H1 (cell line): ENCODE measurements around the gene RABL2A. TPM values are rescaled to one million over a fixed set of nuclear protein-coding genes. Genes with fewer than 3 reads are reported as not detected.
"Not testable (repeated sequence)": the region's sequence is repeated elsewhere in the genome, so short reads cannot be mapped to it uniquely, and the experiment has no call there.

ENCODE experiments used
- CTCF ChIA-PET: fragments of 300-600 bp; sonication (Branson Sonifier 250); formaldehyde crosslinking; loops from one replicate; lab custom pipeline; 2021; ENCODE audit not compliant: partially characterized antibody; lab: Charles Lee
- POLR2A ChIA-PET: fragments of 300-600 bp; sonication (Branson Sonifier 250); formaldehyde crosslinking; loops from one replicate; lab custom pipeline; 2021; ENCODE audit warnings: inconsistent platforms; ENCODE audit not compliant: partially characterized antibody; lab: Charles Lee
- DNase-seq, 2 experiments: peaks; one replicate each; pipeline versions ENCODE4 v3.0.0 to v3.0.0-alpha.2; 2010 to 2022; ENCODE audit warnings: low spot score in 2 of 2, low read depth in 1 of 2, mixed read lengths in 1 of 2
- FAIRE-seq: peaks from 2 replicates; lab custom pipeline; 2011; peaks lifted over from hg19 to GRCh38; lab: Jason Lieb, UNC
- H2AFZ ChIP-seq: 2 replicates; pipeline ENCODE4 v1.8.1; 2012; ENCODE audit warnings: low read length, inconsistent platforms
- H2AK5ac ChIP-seq: 2 replicates; pipeline ENCODE4 v1.6.1; 2013; ENCODE audit warnings: low read depth, low read length
- H2BK120ac ChIP-seq: replicated peaks from 2 replicates; pipeline ENCODE3; 2013; ENCODE audit warnings: low read depth, low read length, inconsistent platforms
- H2BK12ac ChIP-seq: 2 replicates; pipeline ENCODE4 v1.6.1; 2013; ENCODE audit warnings: low read depth, low read length
- H2BK15ac ChIP-seq: 2 replicates; pipeline ENCODE4 v1.6.1; 2013; ENCODE audit warnings: low read length
- H2BK20ac ChIP-seq: 2 replicates; pipeline ENCODE4 v1.6.1; 2013; ENCODE audit warnings: low read length
- H2BK5ac ChIP-seq: 2 replicates; pipeline ENCODE4 v1.6.1; 2013; ENCODE audit warnings: low read depth, low read length
- H3K14ac ChIP-seq: 2 replicates; pipeline ENCODE4 v1.6.1; 2013; ENCODE audit warnings: inconsistent platforms; ENCODE audit not compliant: insufficient read length
- H3K18ac ChIP-seq: 2 replicates; pipeline ENCODE4 v1.6.1; 2013; ENCODE audit warnings: low read length; ENCODE audit errors: extremely low read depth
- H3K23ac ChIP-seq: 2 replicates; pipeline ENCODE4 v1.6.1; 2013; ENCODE audit warnings: inconsistent platforms; ENCODE audit not compliant: insufficient read length
- H3K23me2 ChIP-seq: 2 replicates; pipeline ENCODE4 v1.6.1; 2013; ENCODE audit warnings: low read depth, low read length
- H3K27ac ChIP-seq: 2 replicates; pipeline ENCODE4 v1.6.1; 2011; ENCODE audit warnings: low read depth, low read length, inconsistent platforms
- H3K27me3 ChIP-seq, 4 experiments: replicated peaks in 1 of 4; 1 replicate in 1 of 4; 2 replicates in 3 of 4; pipeline versions ENCODE4 v1.6.1 to v1.8.1; 2011 to 2013; ENCODE audit warnings: low read length in 3 of 4, mild to moderate bottlenecking in 3 of 4, inconsistent platforms in 2 of 4, mixed read lengths in 2 of 4, moderate library complexity in 1 of 4; ENCODE audit not compliant: control insufficient read depth in 3 of 4, insufficient read depth in 3 of 4; ENCODE audit errors: extremely low read depth in 1 of 4
- H3K36me3 ChIP-seq, 4 experiments: 2 replicates each; pipeline versions ENCODE4 v1.6.1 to v1.8.1; 2011 to 2013; ENCODE audit warnings: mild to moderate bottlenecking in 4 of 4, low read length in 3 of 4, moderate library complexity in 2 of 4, control low read depth in 1 of 4, inconsistent platforms in 1 of 4; ENCODE audit not compliant: insufficient read depth in 4 of 4, control insufficient read depth in 2 of 4
- H3K4ac ChIP-seq: replicated peaks from 2 replicates; pipeline ENCODE3; 2013; ENCODE audit warnings: low read length, low read depth, mixed read lengths, inconsistent platforms; ENCODE audit not compliant: insufficient read length
- H3K4me1 ChIP-seq, 4 experiments: replicated peaks in 1 of 4; 1 replicate in 1 of 4; 2 replicates in 3 of 4; pipeline versions ENCODE4 v1.6.1 to v1.8.1; 2011 to 2013; ENCODE audit warnings: low read length in 3 of 4, inconsistent platforms in 2 of 4, mixed read lengths in 1 of 4; ENCODE audit not compliant: insufficient read depth in 4 of 4, control insufficient read depth in 3 of 4
- H3K4me2 ChIP-seq, 2 experiments: 2 replicates each; pipeline versions ENCODE4 v1.6.1 to v1.8.1; 2011 to 2013; ENCODE audit warnings: low read depth in 2 of 2, low read length in 2 of 2, control low read depth in 1 of 2, inconsistent platforms in 1 of 2, mild to moderate bottlenecking in 1 of 2; ENCODE audit not compliant: insufficient read depth in 1 of 2
- H3K4me3 ChIP-seq, 4 experiments: fragments of 200-600, 300-600 bp in 1 of 4; sonication (generic), shearing (Covaris generic), sonication (Bioruptor Twin) in 1 of 4; 2 replicates each; pipeline versions ENCODE4 v1.5.1 to v1.8.1; 2011 to 2016; ENCODE audit warnings: low read length in 4 of 4, low read depth in 3 of 4, control low read depth in 2 of 4, inconsistent platforms in 2 of 4, mild to moderate bottlenecking in 2 of 4, mixed read lengths in 1 of 4, moderate library complexity in 1 of 4; ENCODE audit not compliant: insufficient read depth in 2 of 4; ENCODE audit errors: extremely low read depth in 1 of 4
- H3K56ac ChIP-seq: replicated peaks from 2 replicates; pipeline ENCODE3; 2013; ENCODE audit warnings: low read depth, mild to moderate bottlenecking, mixed read lengths, low read length, inconsistent platforms; ENCODE audit not compliant: insufficient read length
- H3K79me1 ChIP-seq: 2 replicates; pipeline ENCODE4 v1.6.1; 2013; ENCODE audit warnings: low read depth, low read length, control low read depth
- H3K79me2 ChIP-seq, 2 experiments: 2 replicates each; pipeline versions ENCODE4 v1.6.1 to v1.8.1; 2012 to 2013; ENCODE audit warnings: low read length in 2 of 2, mild to moderate bottlenecking in 2 of 2, inconsistent platforms in 1 of 2; ENCODE audit not compliant: insufficient read depth in 2 of 2, control insufficient read depth in 1 of 2
- H3K9ac ChIP-seq, 4 experiments: replicated peaks in 1 of 4; 1 replicate in 1 of 4; 2 replicates in 3 of 4; pipeline versions ENCODE4 v1.6.1 to v1.8.1; 2011 to 2013; ENCODE audit warnings: low read depth in 3 of 4, low read length in 3 of 4, control low read depth in 2 of 4, mild to moderate bottlenecking in 2 of 4, moderate library complexity in 2 of 4, inconsistent platforms in 1 of 4; ENCODE audit errors: extremely low read depth in 1 of 4
- H3K9me3 ChIP-seq, 2 experiments: 2 replicates each; pipeline versions ENCODE4 v1.6.1 to v1.8.1; 2012 to 2013; ENCODE audit warnings: mild to moderate bottlenecking in 2 of 2, moderate library complexity in 2 of 2, control low read depth in 1 of 2, inconsistent platforms in 1 of 2, low read depth in 1 of 2, low read length in 1 of 2, mixed read lengths in 1 of 2; ENCODE audit not compliant: insufficient read depth in 2 of 2
- H4K20me1 ChIP-seq, 2 experiments: replicated peaks in 1 of 2; 2 replicates each; pipeline versions ENCODE3 to v1.8.1; 2011 to 2013; ENCODE audit warnings: inconsistent platforms in 2 of 2, low read length in 2 of 2, mild to moderate bottlenecking in 1 of 2; ENCODE audit not compliant: insufficient read depth in 2 of 2, control insufficient read depth in 1 of 2
- H4K5ac ChIP-seq: 2 replicates; pipeline ENCODE4 v1.6.1; 2013; ENCODE audit warnings: low read length, low read depth, mixed read lengths, inconsistent platforms; ENCODE audit not compliant: insufficient read length
- H4K8ac ChIP-seq: 2 replicates; pipeline ENCODE4 v1.8.0; 2013; ENCODE audit warnings: mild to moderate bottlenecking, moderate library complexity, low read length, inconsistent platforms; ENCODE audit not compliant: insufficient read depth; ENCODE audit errors: extremely low read depth
- H4K91ac ChIP-seq: replicated peaks from 2 replicates; pipeline ENCODE3; 2013; ENCODE audit warnings: low read length, mixed read lengths, inconsistent platforms; ENCODE audit not compliant: insufficient read length
- WGBS, 2 experiments: shearing (Covaris generic) in 1 of 2; methylation state at CpG; one replicate each; pipeline versions ENCODE4 v1.1.6 to v1.1.7; 2013 to 2015; ENCODE audit warnings: low lambda C conversion rate in 2 of 2, mixed read lengths in 2 of 2, inconsistent platforms in 1 of 2, low coverage in 1 of 2, missing lambda C conversion rate in 1 of 2; ENCODE audit not compliant: insufficient replicate concordance in 2 of 2, insufficient coverage in 1 of 2, insufficient read length in 1 of 2; ENCODE audit errors: extremely low coverage in 1 of 2, missing lambda C conversion rate in 1 of 2; 5-methylcytosine and 5-hydroxymethylcytosine counted together
- polyA plus RNA-seq, 7 experiments: library from polyadenylated mRNA; depleted of rRNA in 3 of 7; stranded (reverse) in 5 of 7; unstranded in 2 of 7; fragments of >200 nt in 5 of 7; fragments of 200-250 nt in 2 of 7; gene quantifications; 1 replicate in 5 of 7; 2 replicates in 1 of 7; 4 replicates in 1 of 7; pipeline versions ENCODE4 v1.2.1 to v1.2.3, GENCODE V29; 2011 to 2013; ENCODE audit warnings: missing spikeins in 2 of 7, mixed read lengths in 2 of 7
- total RNA-seq: library from RNA; stranded (reverse); fragmentation: NEBNext Ultra II Directional; extraction: Animal tissue kit (Norgen Biotek cat#: 25700); gene quantifications from 2 replicates; pipeline ENCODE4 v1.2.1, GENCODE V29; 2021

RABL2A gene
- total and polyA plus RNA-seq, 2 of the 8 experiments (the other 6 are each of a cell fraction or from before 2014, with no cell fraction given) = 6.9 to 10.9 TPM

GRCh38 chr2:113635358-113635757 lies 8.3 kb downstream of the RABL2A start:
- H4K20me1 ChIP-seq, H3K27ac ChIP-seq, CTCF ChIA-PET, H3K4me3 ChIP-seq, H2AK5ac ChIP-seq, H3K18ac ChIP-seq, H3K23me2 ChIP-seq, H3K56ac ChIP-seq, H4K5ac ChIP-seq, H2AFZ ChIP-seq, H3K23ac ChIP-seq, POLR2A ChIA-PET, H4K8ac ChIP-seq, H2BK15ac ChIP-seq, H2BK12ac ChIP-seq, H3K36me3 ChIP-seq, H2BK5ac ChIP-seq, DNase-seq, H3K14ac ChIP-seq, H2BK20ac ChIP-seq, H3K9me3 ChIP-seq, H3K9ac ChIP-seq, H3K79me2 ChIP-seq, FAIRE-seq, H3K4ac ChIP-seq, H3K79me1 ChIP-seq, H3K27me3 ChIP-seq, H3K4me2 ChIP-seq, H2BK120ac ChIP-seq, H4K91ac ChIP-seq, H3K4me1 ChIP-seq: not testable (repeated sequence)
- 89% methylated on average over 12 of the region's 12 CpGs; no CpG with 5 or more reads in 1 of the 2 experiments for WGBS, 2 experiments

GRCh38 chr2:113636226-113636625 lies 9.2 kb downstream of the RABL2A start:
- H3K23me2 ChIP-seq, H3K79me1 ChIP-seq, H2BK20ac ChIP-seq, H3K56ac ChIP-seq, H2BK5ac ChIP-seq, H3K79me2 ChIP-seq, FAIRE-seq, H3K14ac ChIP-seq, H2BK15ac ChIP-seq, H3K4ac ChIP-seq, H2AFZ ChIP-seq, H2BK12ac ChIP-seq, H3K23ac ChIP-seq, CTCF ChIA-PET, H2BK120ac ChIP-seq, H4K5ac ChIP-seq, H4K91ac ChIP-seq, POLR2A ChIA-PET, H3K18ac ChIP-seq, H4K8ac ChIP-seq, H3K9me3 ChIP-seq, H3K36me3 ChIP-seq, H3K4me2 ChIP-seq, H3K4me3 ChIP-seq, H4K20me1 ChIP-seq, DNase-seq, H2AK5ac ChIP-seq, H3K4me1 ChIP-seq, H3K27me3 ChIP-seq, H3K9ac ChIP-seq, H3K27ac ChIP-seq: not testable (repeated sequence)
- WGBS, 2 experiments = 100% methylated on average over 3 of the region's 4 CpGs; no CpG with 5 or more reads in 1 of the 2 experiments
